H1 (cell line): ENCODE measurements around the gene UBA6.
"Not testable (repeated sequence)": the region's sequence is repeated elsewhere in the genome, so short reads cannot be mapped to it uniquely, and the experiment has no call there.

Source experiments
- CTCF ChIP-seq, 3 experiments: IDR thresholded peaks; 1 replicate in 2 of 3; 2 replicates in 1 of 3; pipeline versions ENCODE4 v1.5.1 to v1.6.1; 2011; ENCODE audit warnings: low read length in 3 of 3, mild to moderate bottlenecking in 3 of 3, inconsistent platforms in 2 of 3, low read depth in 1 of 3, moderate library complexity in 1 of 3; ENCODE audit not compliant: insufficient read depth in 1 of 3; ENCODE audit errors: control extremely low read depth in 1 of 3
- TCF12 ChIP-seq: IDR thresholded peaks from 2 replicates; pipeline ENCODE4 v1.6.1; 2011; ENCODE audit warnings: low read depth, mild to moderate bottlenecking, low read length

- TF ChIP-seq TCF12; CTCF (IDR thresholded peaks at IDR 0.05; ENCODE audit: control extremely low read depth in 1 of 3, insufficient read depth in 1 of 3, low read depth in 1 of 3, low read length in 3 of 3): not testable (repeated sequence)
These were observed 64.0 kb downstream of the UBA6 start for GRCh38 chr4:67636978-67637377.
